Adrenal gland (tissue), 12 donors: ENCODE data around the gene ENTPD3. TPM values are rescaled to one million over a fixed set of nuclear protein-coding genes. Genes with fewer than 3 reads are reported as not detected.
"Not testable (repeated sequence)": the region's sequence is repeated elsewhere in the genome, so short reads cannot be mapped to it uniquely, and the experiment has no call there.

Experiments
- DNase-seq, 7 donors: peaks; one replicate each; pipeline ENCODE4 v3.0.0-alpha.2; 2019 to 2020
- H3K27ac ChIP-seq, 5 donors: fragments of 200-600 bp; sonication (generic) in 4 of 5; 1 replicate in 3 of 5; 2 replicates in 2 of 5; pipeline versions ENCODE4 v1.5.1 to v1.8.0; 2016 to 2020; ENCODE audit warnings: mild to moderate bottlenecking in 1 of 5
- H3K27me3 ChIP-seq: fragments of 200-600 bp; 2 replicates; pipeline ENCODE4 v1.8.0; 2021
- H3K36me3 ChIP-seq, 2 donors: fragments of 200-600 bp; replicated peaks in 1 of 2; 1 replicate in 1 of 2; 2 replicates in 1 of 2; pipeline versions ENCODE4 v1.5.1 to v1.8.0; 2018 to 2022
- H3K4me1 ChIP-seq, 2 donors: fragments of 200-600 bp; replicated peaks in 1 of 2; 1 replicate in 1 of 2; 2 replicates in 1 of 2; pipeline versions ENCODE4 v1.5.1 to v1.8.0; 2018 to 2021
- H3K4me3 ChIP-seq, 4 donors: fragments of 200-600 bp; sonication (generic) in 3 of 4; one replicate each; pipeline ENCODE4 v1.5.1; 2016 to 2018
- H3K9me3 ChIP-seq, 3 donors: fragments of 200-600 bp; sonication (generic) in 1 of 3; replicated peaks in 1 of 3; 1 replicate in 2 of 3; 2 replicates in 1 of 3; pipeline versions ENCODE4 v1.5.1 to v1.8.0; 2016 to 2021
- CTCF ChIP-seq, 6 experiments: fragments of 450-650 bp in 4 of 6; fragments of 200-600 bp in 2 of 6; sonication (generic) in 1 of 6; IDR thresholded peaks; 1 replicate in 5 of 6; 2 replicates in 1 of 6; pipeline versions ENCODE4 v1.5.1 to v1.8.0; 2016 to 2021; ENCODE audit warnings: antibody characterized with exemption in 6 of 6, mild to moderate bottlenecking in 2 of 6, moderate library complexity in 1 of 6
- POLR2A ChIP-seq, 2 donors: fragments of 450-650 bp; IDR thresholded peaks; one replicate each; pipeline ENCODE4 v1.6.1; 2017; ENCODE audit warnings: antibody characterized with exemption in 2 of 2, mild to moderate bottlenecking in 2 of 2, moderate library complexity in 1 of 2
- WGBS, 4 donors: extraction: QIAGEN DNeasy Blood & Tissue Kit in 2 of 4; methylation state at CpG; one replicate each; pipeline versions ENCODE4 v1.1.5 to v1.1.7; 2013 to 2017; 5-methylcytosine and 5-hydroxymethylcytosine counted together
- intact Hi-C, 2 donors: fragments of 100-400 bp; cut with DNase I; formaldehyde crosslinking; loops; one replicate each; pipeline versions ENCODE4 v1.14.1 to v1.15.0; 2022 to 2023
- polyA plus RNA-seq, 3 donors: library from polyadenylated mRNA; stranded (reverse); fragments of 200-250 nt in 2 of 3; fragments of 350-450 nt in 1 of 3; fragmentation: Illumina TruSeq in 1 of 3; extraction: RNeasy Lipid Tissue Mini Kit (QIAGEN cat#74804) in 1 of 3; gene quantifications; one replicate each; pipeline ENCODE4 v1.2.3, GENCODE V29; 2013 to 2014
- total RNA-seq, 9 donors: library from RNA; depleted of rRNA in 4 of 9; stranded (reverse); fragments of >200 nt in 4 of 9; fragments of 120-200 nt in 1 of 9; fragmentation: NEBNext Ultra II Directional in 1 of 9; extraction: Animal tissue kit (Norgen Biotek cat#: 25700) in 1 of 9; gene quantifications; one replicate each; pipeline versions ENCODE4 v1.1.0 to v1.2.4, GENCODE V29; 2013 to 2023
- donor health status: healthy with polysubstance abuse.
- donor health status: Bipolar disorder and iron deficiency.
- donor health status: DM: yes; HTN: yes; CAD: no.
- donor health status: DM: no; HTN: no; CAD: no.
- donor health status: DM: no; HTN: no; CAD: no.
- donor health status: DM: yes; HTN: yes; CAD: no.

ENTPD3 gene
- total and polyA plus RNA-seq, 12 donors, result 0.08 to 0.72 (median 0.39) TPM; not detected in 5

GRCh38 chr3:40456940-40457823, 70.2 kb downstream of the ENTPD3 start, which contains the start of gene RPL14:
Gene RPL14 (plus strand): TSS chr3:40457339. CDS start chr3:40457472, 133 bp downstream.
- Histone ChIP-seq H3K36me3 (peaks cover 0 to 41% of the 10 kb centered on the region in 2 donors), H3K27ac (peak within 1 kb of the TSS; percentile 51 to 94 (median 84)), H3K9me3 (no peaks in the 10 kb centered on the region), H3K27me3 (no peaks in the 10 kb centered on the region), H3K4me1 (peaks cover 11 to 35% of the 10 kb centered on the region in 2 donors), H3K4me3 (peak within 1 kb of the TSS; percentile 52 to 93 (median 70))
- TF ChIP-seq CTCF (IDR thresholded peaks at IDR 0.05), result peak in 1 of 6 experiments; percentile 25
- TF ChIP-seq POLR2A (IDR thresholded peaks at IDR 0.05), result peak; percentile 88 to 96
- 0 to 1% (median 1%) methylated on average over 12 to 79 of the region's 79 CpGs for WGBS, 4 donors
- DNase-seq, result peak; percentile 94 to 99 (median 98)
- intact Hi-C loops, result loop anchor here in 1 of 2 donors (10.0 kb wide), 1 partner anchor 58 kb away; no protein-coding TSS in a partner anchor

- WGBS, 4 donors, result 88 to 96% (median 90%) methylated on average over 4 of the region's 4 CpGs
- TF ChIP-seq CTCF (IDR thresholded peaks at IDR 0.05) (no peak), POLR2A (IDR thresholded peaks at IDR 0.05) (no peak)
- Histone ChIP-seq H3K4me1 (peaks cover 8 to 29% of the 10 kb centered on the region in 2 donors), H3K27me3 (no peaks in the 10 kb centered on the region), H3K4me3 (peak overlapping the region in 1 of 4 donors; percentile 74), H3K36me3 (peaks cover 0 to 54% of the 10 kb centered on the region in 2 donors), H3K27ac (peak overlapping the region in 1 of 5 donors; percentile 89), H3K9me3 (no peaks in the 10 kb centered on the region)
- intact Hi-C loops, result loop anchor here in 1 of 2 donors (10.0 kb wide), 1 partner anchor 56 kb away; no protein-coding TSS in a partner anchor
- DNase-seq, result no peak
Measured at GRCh38 chr3:40458473-40458872, 71.5 kb downstream of the ENTPD3 start.

- intact Hi-C loops, H3K27me3 ChIP-seq, DNase-seq, H3K9me3 ChIP-seq, H3K4me3 ChIP-seq, H3K27ac ChIP-seq: not testable (repeated sequence)
- Histone ChIP-seq H3K4me1 (peaks cover 8 to 23% of the 10 kb centered on the region in 2 donors), H3K36me3 (peaks cover 0 to 69% of the 10 kb centered on the region in 2 donors)
- WGBS, 4 donors, result 83 to 87% (median 86%) methylated on average over 6 of the region's 6 CpGs
Measured at GRCh38 chr3:40460481-40460880, 73.5 kb downstream of the ENTPD3 start.

- DNase-seq, result no peak
- peaks cover 0 to 69% of the 10 kb centered on the region in 2 donors for H3K36me3 ChIP-seq
- no peak overlapping the region for H3K27ac ChIP-seq
- TF ChIP-seq POLR2A (IDR thresholded peaks at IDR 0.05) (no peak), CTCF (IDR thresholded peaks at IDR 0.05) (no peak)
- intact Hi-C loops, result no loop called here
- no peaks in the 10 kb centered on the region for H3K27me3 ChIP-seq
- H3K9me3 ChIP-seq, result no peaks in the 10 kb centered on the region
- no peak overlapping the region for H3K4me3 ChIP-seq
- WGBS, 4 donors, result 72 to 79% (median 75%) methylated on average over 3 of the region's 3 CpGs
- peaks cover 8 to 21% of the 10 kb centered on the region in 2 donors for H3K4me1 ChIP-seq
Measured at GRCh38 chr3:40461161-40461560, 74.2 kb downstream of the ENTPD3 start.

- DNase-seq, result not testable (repeated sequence)
Measured at GRCh38 chr3:40462838-40463237, 75.9 kb downstream of the ENTPD3 start.

More at GRCh38 chr3:40462838-40463237, 75.9 kb downstream of the ENTPD3 start:
- H3K9me3 ChIP-seq, H3K27me3 ChIP-seq, H3K27ac ChIP-seq, H3K4me3 ChIP-seq, intact Hi-C loops: not testable (repeated sequence)
- peaks cover 5 to 15% of the 10 kb centered on the region in 2 donors for H3K4me1 ChIP-seq
- H3K36me3 ChIP-seq, result peaks cover 0 to 69% of the 10 kb centered on the region in 2 donors
- WGBS, 4 donors, result 91 to 98% (median 95%) methylated on average over 7 of the region's 7 CpGs
